Adrenal gland (tissue), 5 donors: ENCODE results near the gene PIEZO2.

Source experiments
- POLR2A ChIP-seq, 2 donors: fragments of 450-650 bp; IDR thresholded peaks; one replicate each; pipeline ENCODE4 v1.6.1; 2017; ENCODE audit warnings: antibody characterized with exemption in 2 of 2, mild to moderate bottlenecking in 2 of 2, moderate library complexity in 1 of 2
- TF ChIP-seq, protein P1 (sequence below), 6 experiments: fragments of 450-650 bp in 4 of 6; fragments of 200-600 bp in 2 of 6; sonication (generic) in 1 of 6; IDR thresholded peaks; 1 replicate in 5 of 6; 2 replicates in 1 of 6; pipeline versions ENCODE4 v1.5.1 to v1.8.0; 2016 to 2021; ENCODE audit warnings: antibody characterized with exemption in 6 of 6, mild to moderate bottlenecking in 2 of 6, moderate library complexity in 1 of 6
- donor health status: DM: no; HTN: no; CAD: no.

DNA sequence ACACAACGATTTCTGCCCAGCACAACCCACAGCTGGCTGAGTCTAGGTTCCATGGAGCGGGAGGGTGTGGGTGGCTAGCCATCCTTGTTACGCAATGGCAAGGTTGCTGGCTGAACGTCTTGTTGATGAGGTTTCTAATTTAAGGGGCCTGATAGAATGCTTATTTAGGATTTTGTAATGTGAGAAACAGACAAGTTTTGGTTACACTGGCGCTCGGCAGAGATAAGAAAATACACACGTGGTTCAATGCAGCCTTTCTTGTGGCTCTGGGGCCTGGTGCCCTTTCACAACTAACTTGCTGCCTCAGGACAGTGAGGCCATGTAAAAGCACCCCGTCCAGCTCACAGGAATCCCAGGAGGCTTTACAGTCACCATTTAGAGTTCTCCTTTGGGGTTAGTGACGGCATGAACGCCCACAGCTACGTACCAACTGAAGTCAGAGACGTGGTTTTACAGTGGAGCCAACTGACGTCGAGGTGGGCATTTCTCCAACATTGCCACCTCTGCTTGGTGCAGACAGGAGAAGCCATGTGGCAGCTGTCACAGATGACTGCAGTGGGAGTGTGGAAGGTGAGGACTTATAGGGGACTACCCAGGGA lies 29.7 kb upstream of the PIEZO2 start:
- TF ChIP-seq, protein P1, sequence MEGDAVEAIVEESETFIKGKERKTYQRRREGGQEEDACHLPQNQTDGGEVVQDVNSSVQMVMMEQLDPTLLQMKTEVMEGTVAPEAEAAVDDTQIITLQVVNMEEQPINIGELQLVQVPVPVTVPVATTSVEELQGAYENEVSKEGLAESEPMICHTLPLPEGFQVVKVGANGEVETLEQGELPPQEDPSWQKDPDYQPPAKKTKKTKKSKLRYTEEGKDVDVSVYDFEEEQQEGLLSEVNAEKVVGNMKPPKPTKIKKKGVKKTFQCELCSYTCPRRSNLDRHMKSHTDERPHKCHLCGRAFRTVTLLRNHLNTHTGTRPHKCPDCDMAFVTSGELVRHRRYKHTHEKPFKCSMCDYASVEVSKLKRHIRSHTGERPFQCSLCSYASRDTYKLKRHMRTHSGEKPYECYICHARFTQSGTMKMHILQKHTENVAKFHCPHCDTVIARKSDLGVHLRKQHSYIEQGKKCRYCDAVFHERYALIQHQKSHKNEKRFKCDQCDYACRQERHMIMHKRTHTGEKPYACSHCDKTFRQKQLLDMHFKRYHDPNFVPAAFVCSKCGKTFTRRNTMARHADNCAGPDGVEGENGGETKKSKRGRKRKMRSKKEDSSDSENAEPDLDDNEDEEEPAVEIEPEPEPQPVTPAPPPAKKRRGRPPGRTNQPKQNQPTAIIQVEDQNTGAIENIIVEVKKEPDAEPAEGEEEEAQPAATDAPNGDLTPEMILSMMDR (IDR thresholded peaks at IDR 0.05) = no peak
- no peak for TF ChIP-seq POLR2A (IDR thresholded peaks at IDR 0.05)
